Calu3 (cell line): ENCODE results near the gene PITPNM2. TPM values are rescaled to one million over a fixed set of nuclear protein-coding genes. Genes with fewer than 3 reads are reported as not detected.
A peak's percentile ranks its signal among the peaks of the same experiment; 100 is the strongest.

Experiments used
- BruUV-seq: library from RNA; stranded (reverse); fragments of 400-500 nt; replicated peaks from 2 replicates; lab custom pipeline; 2021; lab: Mats Ljungman, UMichigan
- CTCF ChIA-PET: fragments of 300-600 bp; sonication (Branson Sonifier 250); formaldehyde crosslinking; loops from one replicate; lab custom pipeline; 2022; ENCODE audit warnings: antibody characterized with exemption; lab: Charles Lee
- DNase-seq: peaks from one replicate; pipeline ENCODE4 v3.0.0; 2022
- H3K27ac Mint-ChIP-seq: one replicate; pipeline ENCODE4 v1.8.0; 2022; ENCODE audit warnings: mixed read lengths; ENCODE audit not compliant: unreplicated experiment
- H3K27me3 Mint-ChIP-seq: one replicate; pipeline ENCODE4 v1.8.0; 2022; ENCODE audit warnings: mixed read lengths; ENCODE audit not compliant: unreplicated experiment
- H3K36me3 Mint-ChIP-seq: one replicate; pipeline ENCODE4 v1.8.0; 2022; ENCODE audit warnings: mild to moderate bottlenecking, moderate library complexity, mixed read lengths; ENCODE audit not compliant: insufficient read depth, unreplicated experiment
- H3K4me1 Mint-ChIP-seq: one replicate; pipeline ENCODE4 v1.8.0; 2022; ENCODE audit warnings: mild to moderate bottlenecking, low read depth, mixed read lengths; ENCODE audit not compliant: unreplicated experiment
- H3K4me3 Mint-ChIP-seq: one replicate; pipeline ENCODE4 v1.8.0; 2022; ENCODE audit warnings: mild to moderate bottlenecking, low read depth, moderate library complexity, mixed read lengths; ENCODE audit not compliant: unreplicated experiment
- H3K9me3 Mint-ChIP-seq: one replicate; pipeline ENCODE4 v1.8.0; 2022; ENCODE audit warnings: low read depth, mixed read lengths; ENCODE audit not compliant: unreplicated experiment
- CTCF ChIP-seq: fragments of 200-600 bp; IDR thresholded peaks from one replicate; pipeline ENCODE4 v1.8.0; 2022; ENCODE audit warnings: antibody characterized with exemption; ENCODE audit not compliant: unreplicated experiment
- intact Hi-C: fragments of 100-400 bp; cut with micrococcal nuclease; formaldehyde crosslinking; loops from one replicate; pipeline ENCODE4 v1.10.0; 2022; ENCODE audit not compliant: unreplicated experiment
- total RNA-seq: library from RNA; stranded (reverse); gene quantifications from 2 replicates; pipeline ENCODE4 v1.2.3, GENCODE V29; 2022

PITPNM2 gene
- total RNA-seq, 1 experiment from 2014 or later: 8.4 TPM

GRCh38 chr12:123180171-123180570 is 29.3 kb upstream of the PITPNM2 start:
- TF ChIP-seq CTCF: no peak
- peaks cover 24% of the 10 kb centered on the region for H3K36me3 Mint-ChIP-seq
- CTCF ChIA-PET: interaction anchor here (0.6 kb wide), 1 partner anchor 15 kb away, joined by 5 read pairs; no protein-coding TSS in a partner anchor
- BruUV-seq: no TSS peak
- no peak for DNase-seq
- no peak overlapping the region for H3K4me3 Mint-ChIP-seq
- H3K4me1 Mint-ChIP-seq: no peaks in the 10 kb centered on the region
- no peaks in the 10 kb centered on the region for H3K27me3 Mint-ChIP-seq
- H3K9me3 Mint-ChIP-seq: no peaks in the 10 kb centered on the region
- H3K27ac Mint-ChIP-seq: no peak overlapping the region
- intact Hi-C loops: no loop called here

DNA sequence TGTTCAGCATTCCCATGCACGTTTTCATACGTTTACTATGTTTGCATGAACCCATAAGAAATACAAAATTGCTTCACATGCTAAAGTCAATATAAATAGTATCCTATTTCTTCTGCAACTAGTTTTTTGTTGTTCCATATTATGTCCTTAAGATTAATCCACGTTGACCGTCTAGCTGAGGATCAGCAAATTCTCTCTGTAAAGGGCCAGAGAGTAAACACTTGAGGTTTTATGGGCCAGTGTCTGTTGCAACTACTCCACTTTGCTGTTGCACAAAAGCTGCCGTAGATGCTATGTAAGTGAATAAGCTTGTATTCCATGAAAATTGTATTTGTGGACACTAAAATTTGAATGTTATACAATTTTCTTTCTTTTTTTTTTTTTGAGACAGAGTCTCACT is 21.1 kb upstream of the PITPNM2 start:
- H3K27ac Mint-ChIP-seq: no peak overlapping the region
- intact Hi-C loops: no loop called here

DNA sequence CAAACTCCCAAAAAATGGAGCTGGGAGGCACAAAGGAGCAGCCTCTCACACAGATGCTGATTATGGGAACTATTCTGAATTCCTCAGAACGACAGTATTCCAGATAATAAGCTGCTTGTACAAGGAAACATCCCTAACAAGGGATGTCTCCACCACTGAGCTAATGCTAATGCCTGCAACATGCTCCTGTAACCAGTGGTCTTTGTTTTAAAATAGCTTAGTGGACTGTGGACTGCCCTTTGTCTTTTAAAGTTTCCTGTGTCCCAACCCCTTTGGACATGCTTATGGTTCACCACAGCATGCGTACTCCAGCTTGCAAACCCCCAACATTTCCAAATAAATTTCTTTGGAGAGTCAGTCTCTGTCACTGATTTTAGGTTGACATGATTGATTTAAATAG is 16.4 kb upstream of the PITPNM2 start:
- Mint-ChIP-seq H3K9me3 (no peaks in the 10 kb centered on the region), H3K36me3 (peaks cover 12% of the 10 kb centered on the region), H3K27ac (no peak overlapping the region), H3K4me3 (no peak overlapping the region), H3K4me1 (peaks cover 27% of the 10 kb centered on the region), H3K27me3 (no peaks in the 10 kb centered on the region)
- DNase-seq: no peak
- no TSS peak for BruUV-seq
- intact Hi-C loops: no loop called here
- TF ChIP-seq CTCF: no peak
- CTCF ChIA-PET: no interaction called here

More for the DNA sequence above, 21.1 kb upstream of the PITPNM2 start:
- CTCF ChIA-PET: no interaction called here
- H3K36me3 Mint-ChIP-seq: peaks cover 7% of the 10 kb centered on the region
- no peak for TF ChIP-seq CTCF
- H3K9me3 Mint-ChIP-seq: no peaks in the 10 kb centered on the region
- no peak overlapping the region for H3K4me3 Mint-ChIP-seq
- BruUV-seq: no TSS peak
- H3K27me3 Mint-ChIP-seq: no peaks in the 10 kb centered on the region
- no peaks in the 10 kb centered on the region for H3K4me1 Mint-ChIP-seq
- DNase-seq: no peak

DNA sequence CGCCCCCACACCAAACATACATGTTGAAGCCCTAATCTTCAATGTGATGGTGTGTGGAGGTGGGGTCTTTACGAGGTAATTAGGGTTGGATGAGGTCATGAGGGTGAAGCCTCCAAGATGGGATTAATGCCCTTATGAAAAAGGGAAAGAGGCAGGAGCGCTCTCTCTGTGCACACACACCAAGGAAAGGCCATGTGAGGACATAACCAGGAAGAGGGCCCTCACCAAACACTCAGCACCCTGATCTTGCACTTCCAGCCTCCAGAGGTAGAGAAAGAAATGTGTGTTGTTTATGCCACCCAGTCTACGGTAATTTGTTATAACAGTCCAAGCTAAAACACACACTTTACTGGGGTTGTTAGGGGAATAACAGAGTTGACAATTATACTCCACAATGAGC is 14.6 kb upstream of the PITPNM2 start:
- H3K27me3 Mint-ChIP-seq: no peaks in the 10 kb centered on the region
- DNase-seq: no peak
- peaks cover 6% of the 10 kb centered on the region for H3K36me3 Mint-ChIP-seq
- H3K4me1 Mint-ChIP-seq: peaks cover 36% of the 10 kb centered on the region
- H3K27ac Mint-ChIP-seq: peak overlapping the region; percentile 13
- TF ChIP-seq CTCF: no peak
- BruUV-seq: no TSS peak
- intact Hi-C loops: no loop called here
- H3K4me3 Mint-ChIP-seq: no peak overlapping the region
- H3K9me3 Mint-ChIP-seq: no peaks in the 10 kb centered on the region
- CTCF ChIA-PET: interaction anchor here (0.6 to 0.7 kb wide), 2 partner anchors 15 to 218 kb away, joined by 3 to 5 read pairs; no protein-coding TSS in a partner anchor
